GM20000 (cell line): ENCODE results near the gene PRC1.

Experiments
- DNase-seq: peaks from one replicate; pipeline ENCODE4 v3.0.0; 2012; ENCODE audit warnings: low spot score
- CTCF ChIP-seq: IDR thresholded peaks from 2 replicates; pipeline ENCODE4 v1.5.1; 2012; ENCODE audit warnings: mild to moderate bottlenecking, control low read depth; ENCODE audit errors: extremely low read depth, missing control alignments

PRC1 gene

GRCh38 chr15:90994417-90995311, at the start of gene PRC1:
PRC1 (minus strand) TSS chr15:90994535; CDS start chr15:90994417, 118 bp downstream.
- no peak for TF ChIP-seq CTCF

GRCh38 chr15:91043202-91043874, 49.0 kb upstream of the PRC1 start:
- TF ChIP-seq CTCF, result no peak
- DNase-seq, result no peak

More at GRCh38 chr15:90994417-90995311, at the start of gene PRC1:
- DNase-seq, result peak; percentile 99

GRCh38 chr15:91040856-91041255, 46.5 kb upstream of the PRC1 start:
- no peak for TF ChIP-seq CTCF
- no peak for DNase-seq

- DNase-seq, result no peak
- TF ChIP-seq CTCF, result no peak
Observed at GRCh38 chr15:91039996-91040395, 45.7 kb upstream of the PRC1 start.

- DNase-seq, result peak; percentile 49
- TF ChIP-seq CTCF, result peak; percentile 75
Observed at GRCh38 chr15:91032919-91033803, 38.8 kb upstream of the PRC1 start.

- no peak for DNase-seq
- TF ChIP-seq CTCF, result no peak
Observed at GRCh38 chr15:91031796-91032195, 37.5 kb upstream of the PRC1 start.
